Hematopoietic multipotent progenitor cell treated with erythropoietin and hydrocortisone succinate and interleukin-3 and kit ligand, for 6 days (in vitro differentiated cells): ENCODE data around the gene A4GALT.
"Not testable (repeated sequence)": the region's sequence is repeated elsewhere in the genome, so short reads cannot be mapped to it uniquely, and the experiment has no call there.

Source experiments
- DNase-seq: peaks from one replicate; pipeline ENCODE4 v3.0.0-alpha.2; 2015

A4GALT gene, protein sequence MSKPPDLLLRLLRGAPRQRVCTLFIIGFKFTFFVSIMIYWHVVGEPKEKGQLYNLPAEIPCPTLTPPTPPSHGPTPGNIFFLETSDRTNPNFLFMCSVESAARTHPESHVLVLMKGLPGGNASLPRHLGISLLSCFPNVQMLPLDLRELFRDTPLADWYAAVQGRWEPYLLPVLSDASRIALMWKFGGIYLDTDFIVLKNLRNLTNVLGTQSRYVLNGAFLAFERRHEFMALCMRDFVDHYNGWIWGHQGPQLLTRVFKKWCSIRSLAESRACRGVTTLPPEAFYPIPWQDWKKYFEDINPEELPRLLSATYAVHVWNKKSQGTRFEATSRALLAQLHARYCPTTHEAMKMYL

GRCh38 chr22:42720263-42721044, at the start of gene A4GALT:
Gene A4GALT, minus strand, starts transcription at chr22:42720870. Its CDS starts 26,919 bp downstream, at chr22:42693951.
- no peak for DNase-seq

- no peak for DNase-seq
These were observed 49.7 kb upstream of the A4GALT start for GRCh38 chr22:42770448-42770726.

DNA sequence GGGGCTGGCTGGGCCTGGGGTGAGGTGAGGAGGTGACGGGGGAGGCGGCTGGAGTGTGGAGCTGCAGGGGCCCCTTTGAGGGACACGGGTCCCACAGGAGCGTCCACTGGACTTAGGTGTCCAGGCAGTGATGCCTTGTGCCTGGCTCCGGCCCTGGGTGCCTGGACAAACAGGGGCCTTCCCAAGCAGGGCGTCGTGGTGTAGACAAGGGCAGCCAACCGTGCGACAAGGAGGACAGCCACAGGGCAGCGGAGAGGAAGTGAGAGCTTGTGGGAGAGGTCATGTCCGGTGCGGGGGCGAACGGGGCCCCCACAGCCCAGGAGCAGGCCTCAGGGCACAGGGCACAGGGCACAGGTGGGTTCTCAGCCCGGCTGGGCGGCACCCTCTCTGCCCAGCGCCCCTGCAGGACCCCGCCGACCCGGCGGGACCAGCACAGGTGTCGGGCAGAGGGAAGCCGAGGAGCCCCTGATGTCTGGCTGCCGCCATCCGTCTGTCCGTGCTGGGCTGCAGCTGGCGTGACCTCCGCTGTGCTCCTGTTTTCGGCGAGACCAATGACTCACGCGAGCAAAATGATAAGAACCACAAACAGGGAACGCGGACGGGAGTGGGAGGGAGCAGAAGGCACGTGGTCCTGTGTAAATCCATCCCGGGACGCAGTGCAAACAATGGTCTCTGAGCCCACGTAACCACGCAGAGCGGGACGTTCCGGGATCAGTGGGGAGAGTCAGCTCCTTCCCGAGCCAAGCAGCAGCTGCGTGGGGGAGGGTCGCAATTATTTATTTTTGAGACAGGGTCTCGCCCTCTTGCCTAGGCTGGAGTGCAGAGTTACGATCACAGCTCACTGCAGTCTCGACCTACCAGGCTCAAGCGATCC, 49.1 kb upstream of the A4GALT start:
- peak; percentile 47 for DNase-seq

DNA sequence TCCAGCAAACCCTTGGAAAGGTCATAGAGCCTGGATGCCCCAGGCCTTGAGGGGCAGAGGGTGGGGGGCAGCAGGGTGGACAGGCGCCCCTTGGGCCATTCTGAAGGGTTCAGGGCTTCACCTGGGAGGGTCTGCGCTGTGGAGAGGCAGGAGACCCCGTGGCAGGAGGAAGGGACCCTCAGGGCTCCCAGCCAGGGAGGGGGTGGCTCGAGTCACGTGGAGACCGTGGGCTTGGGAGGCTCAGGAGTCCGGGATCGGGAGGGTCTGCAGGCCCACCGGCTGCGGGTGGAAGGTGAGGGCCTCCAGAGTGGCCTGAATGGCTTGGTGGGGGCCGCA, 48.5 kb upstream of the A4GALT start:
- DNase-seq, result no peak

DNA sequence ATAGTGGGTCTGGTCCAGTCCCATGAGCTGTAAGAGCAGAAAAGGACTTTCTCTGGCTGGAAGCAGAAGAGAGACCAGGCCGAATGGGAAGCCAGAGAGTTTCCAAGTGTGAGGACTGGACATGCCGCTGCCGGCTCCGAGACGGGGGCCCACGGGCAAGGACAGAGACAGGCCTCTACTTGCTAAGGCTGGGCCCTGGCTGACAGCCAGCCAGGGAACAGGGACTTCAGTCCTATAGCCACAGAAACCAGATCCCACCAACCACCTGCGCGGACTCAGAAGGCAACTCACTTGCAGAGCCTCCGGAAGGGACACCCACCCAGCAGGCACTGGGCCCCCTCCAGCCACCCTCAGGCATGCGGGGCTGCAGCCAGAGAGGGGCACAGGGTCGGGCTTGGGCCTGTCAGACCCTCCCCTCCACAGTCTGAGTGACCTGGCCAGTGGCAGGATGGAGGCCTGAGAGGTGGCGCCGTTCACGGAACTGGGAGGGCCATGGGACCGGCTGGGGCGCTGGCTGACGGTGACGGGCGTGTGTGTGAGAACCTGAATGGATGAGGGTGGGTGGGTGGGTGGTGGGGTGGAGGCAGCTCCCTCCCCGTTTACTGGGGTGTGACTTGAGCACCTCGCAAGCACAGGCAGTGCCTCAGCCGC, 47.8 kb upstream of the A4GALT start:
- DNase-seq, result no peak

DNA sequence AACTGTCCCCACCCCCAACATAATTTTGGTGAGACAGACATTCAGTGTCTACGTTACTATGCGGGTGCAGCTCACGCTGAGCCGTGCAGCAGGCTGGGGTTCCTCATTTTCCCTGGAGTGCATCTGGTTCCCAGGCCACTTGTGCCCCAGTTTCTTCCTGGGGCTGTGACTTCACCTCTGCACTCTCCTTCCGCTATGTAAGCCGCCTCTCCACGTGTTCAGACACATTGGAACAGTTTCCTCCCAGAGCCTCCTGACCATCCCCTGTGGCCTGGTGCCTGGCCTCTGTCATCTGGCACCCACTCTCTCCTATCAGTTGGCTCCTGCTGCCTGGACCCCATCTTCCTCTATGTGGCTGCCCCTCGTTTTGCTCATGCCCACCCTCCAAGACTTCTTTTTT, 46.2 kb upstream of the A4GALT start:
- DNase-seq, result peak; percentile 59

DNA sequence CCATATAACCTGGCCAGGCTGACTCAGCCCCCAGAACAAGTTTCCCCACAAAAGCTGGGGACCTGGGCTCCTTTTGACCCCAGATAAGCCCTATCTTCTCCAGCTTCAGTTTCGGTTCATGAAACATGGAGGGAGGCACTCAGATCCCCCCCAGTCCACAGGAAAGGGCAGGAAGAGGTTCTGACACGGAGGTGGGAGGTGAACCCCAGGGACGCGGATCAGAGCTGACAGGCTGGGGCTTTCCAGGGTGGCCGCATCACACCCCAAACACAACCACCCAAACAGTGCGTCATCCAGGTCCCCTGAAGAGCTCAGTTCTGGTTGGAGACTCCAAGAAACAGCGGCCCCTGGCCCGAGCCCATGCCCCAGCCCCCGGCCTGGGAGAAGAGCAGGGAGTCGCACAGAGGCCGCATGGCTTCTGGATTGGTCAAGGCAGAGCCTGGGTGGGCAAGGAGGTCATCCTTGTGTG, 44.3 kb upstream of the A4GALT start:
- peak; percentile 56 for DNase-seq

GRCh38 chr22:42763965-42764480, 43.4 kb upstream of the A4GALT start:
- no peak for DNase-seq

GRCh38 chr22:42760806-42761565, 40.3 kb upstream of the A4GALT start:
- DNase-seq, result no peak

DNA sequence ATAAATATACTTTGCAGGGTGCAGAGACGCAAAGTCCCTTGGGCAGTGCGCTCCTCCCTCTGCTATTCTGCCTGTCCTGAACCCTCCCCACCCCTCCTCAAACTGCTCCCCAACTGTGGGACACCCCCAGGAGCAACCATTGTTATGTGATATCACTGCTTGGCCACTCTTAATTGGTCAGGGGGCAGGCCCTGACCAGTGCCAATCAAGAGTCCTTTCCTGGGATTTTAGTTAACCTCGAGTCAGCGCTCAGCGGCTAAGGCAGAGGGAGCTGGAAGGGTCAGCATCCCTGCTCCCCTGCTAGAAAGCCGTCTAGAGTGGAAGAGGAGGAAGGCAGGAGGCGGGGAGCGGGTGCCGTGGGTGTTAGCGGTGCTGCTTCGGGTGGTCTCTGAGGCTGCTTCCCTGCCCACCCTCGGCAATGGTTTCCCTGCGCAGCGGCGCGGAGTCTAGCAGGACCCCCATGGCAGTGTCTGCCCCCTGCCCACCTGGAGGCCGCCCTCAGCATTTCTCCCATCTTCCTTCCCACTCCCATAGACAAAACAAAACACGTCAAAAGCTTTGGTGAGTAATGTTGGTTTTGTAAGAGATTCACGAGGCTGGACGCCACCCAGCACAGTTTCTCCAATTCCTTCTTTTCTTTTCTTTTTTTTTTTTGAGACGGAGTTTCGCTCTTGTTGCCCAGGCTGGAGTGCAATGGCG, 38.4 kb upstream of the A4GALT start:
- no peak for DNase-seq

GRCh38 chr22:42755553-42755952, 34.9 kb upstream of the A4GALT start:
- peak; percentile 69 for DNase-seq

- not testable (repeated sequence) for DNase-seq
These were observed 34.5 kb upstream of the A4GALT start for GRCh38 chr22:42755121-42755520.

DNA sequence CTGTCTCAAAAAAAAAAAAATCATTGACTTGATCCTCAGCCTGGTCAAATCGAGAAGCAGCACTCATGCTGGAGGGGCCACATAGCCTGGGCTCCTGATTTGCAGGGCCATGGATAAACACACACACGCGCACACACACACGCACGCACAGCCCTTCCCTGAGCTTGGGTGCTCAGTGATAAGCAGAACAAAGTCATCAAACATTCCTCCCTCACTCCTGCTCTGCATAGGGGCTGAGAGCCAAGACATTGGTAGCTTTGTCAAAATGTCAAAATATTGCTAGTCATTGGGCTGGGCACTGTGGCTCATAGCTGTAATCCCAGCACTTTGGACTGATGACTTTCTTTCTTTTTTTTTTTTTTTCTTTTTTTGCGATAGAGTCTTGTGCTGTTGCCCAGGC, 34.0 kb upstream of the A4GALT start:
- peak; percentile 98 for DNase-seq

DNA sequence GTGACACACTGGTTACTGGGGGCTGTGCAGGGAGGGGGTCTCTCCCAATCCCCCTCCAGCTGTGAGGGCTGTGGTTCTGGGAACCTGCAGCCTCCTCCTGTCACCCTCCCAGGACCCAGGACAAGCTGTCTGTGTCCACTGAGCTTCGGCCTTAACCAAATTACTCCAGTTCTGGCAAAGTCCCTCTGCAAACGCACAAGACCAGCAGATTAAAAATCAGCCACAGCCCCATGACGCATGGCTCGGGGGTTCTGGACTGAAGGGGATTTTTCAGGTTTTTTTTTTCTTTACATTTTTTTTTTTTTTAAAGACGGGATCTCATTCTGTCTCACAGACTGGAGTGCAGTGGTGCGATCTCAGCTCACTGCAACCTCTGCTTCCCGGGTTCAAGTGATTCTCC, 32.2 kb upstream of the A4GALT start:
- no peak for DNase-seq

- DNase-seq, result no peak
These were observed 31.6 kb upstream of the A4GALT start for GRCh38 chr22:42752230-42752746.

DNA sequence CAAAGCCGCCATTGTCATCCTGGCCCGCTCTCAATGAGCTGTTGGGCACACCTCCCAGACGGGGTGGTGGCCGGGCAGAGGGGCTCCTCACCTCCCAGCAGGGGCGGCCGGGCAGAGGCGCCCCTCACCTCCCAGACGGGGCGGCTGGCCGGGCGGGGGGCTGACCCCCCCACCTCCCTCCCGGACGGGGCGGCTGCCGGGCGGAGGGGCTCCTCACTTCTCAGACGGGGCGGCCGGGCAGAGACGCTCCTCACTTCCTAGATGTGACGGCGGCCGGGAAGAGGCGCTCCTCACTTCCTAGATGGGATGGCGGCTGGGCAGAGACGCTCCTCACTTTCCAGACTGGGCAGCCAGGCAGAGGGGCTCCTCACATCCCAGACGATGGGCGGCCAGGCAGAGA, 29.8 kb upstream of the A4GALT start:
- not testable (repeated sequence) for DNase-seq

- no peak for DNase-seq
These were observed 27.2 kb upstream of the A4GALT start for GRCh38 chr22:42747701-42748513.

DNA sequence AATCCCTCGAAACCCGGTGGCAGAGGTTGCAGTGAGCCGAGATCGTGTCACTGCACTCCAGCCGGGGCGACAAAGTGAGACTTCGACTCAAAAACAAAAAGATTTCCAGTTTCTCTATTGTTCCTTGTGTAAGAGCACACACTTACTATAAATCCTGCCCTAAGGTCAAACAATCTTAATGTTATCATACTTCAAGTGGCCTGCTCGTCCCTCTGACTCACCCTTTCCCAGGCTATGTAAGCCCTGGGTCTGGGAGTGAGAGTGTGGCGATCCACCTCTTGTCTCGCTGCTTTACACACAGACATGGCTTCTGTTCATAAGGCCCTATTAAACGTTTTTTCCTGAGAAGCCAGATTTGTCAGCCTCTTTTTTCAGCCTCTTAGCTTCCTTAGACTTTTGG, 24.4 kb upstream of the A4GALT start:
- no peak for DNase-seq

DNA sequence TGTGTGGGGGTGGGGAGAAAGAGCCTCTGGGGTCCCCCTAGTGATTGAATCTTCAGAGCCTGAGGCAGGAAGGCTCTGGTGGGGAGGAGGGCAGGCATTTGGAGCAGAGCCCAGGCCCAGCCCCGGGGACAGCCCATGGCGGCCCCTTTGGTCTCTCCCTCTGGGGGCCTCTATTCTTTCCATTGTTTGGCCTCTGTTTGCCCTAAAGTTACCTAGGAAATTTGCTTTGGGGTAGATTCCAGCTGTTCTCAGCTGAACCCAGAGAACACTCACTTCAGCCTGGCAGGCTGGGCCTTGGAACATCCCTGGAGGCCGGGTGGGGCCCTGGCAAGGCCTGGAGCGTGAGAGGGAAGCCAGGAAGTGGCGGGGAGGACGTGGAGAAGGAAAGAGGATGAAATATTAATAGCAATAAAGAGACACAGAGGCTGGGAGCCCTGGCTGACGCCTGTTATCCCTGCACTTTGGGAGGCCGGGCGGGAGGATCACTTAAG, 22.9 kb upstream of the A4GALT start:
- DNase-seq, result no peak

- no peak for DNase-seq
These were observed 22.3 kb upstream of the A4GALT start for GRCh38 chr22:42742940-42743339.
